GM19324 (cell line): Measurements from ENCODE around the gene CFAP77.

Experiments
- ATAC-seq: cut with Tn5 transposase; IDR thresholded peaks from one replicate; pipeline ENCODE4 v1.9.1; 2021; ENCODE audit warnings: mild to moderate bottlenecking, moderate library complexity; ENCODE audit not compliant: unreplicated experiment, low FRiP score

Gene CFAP77

DNA sequence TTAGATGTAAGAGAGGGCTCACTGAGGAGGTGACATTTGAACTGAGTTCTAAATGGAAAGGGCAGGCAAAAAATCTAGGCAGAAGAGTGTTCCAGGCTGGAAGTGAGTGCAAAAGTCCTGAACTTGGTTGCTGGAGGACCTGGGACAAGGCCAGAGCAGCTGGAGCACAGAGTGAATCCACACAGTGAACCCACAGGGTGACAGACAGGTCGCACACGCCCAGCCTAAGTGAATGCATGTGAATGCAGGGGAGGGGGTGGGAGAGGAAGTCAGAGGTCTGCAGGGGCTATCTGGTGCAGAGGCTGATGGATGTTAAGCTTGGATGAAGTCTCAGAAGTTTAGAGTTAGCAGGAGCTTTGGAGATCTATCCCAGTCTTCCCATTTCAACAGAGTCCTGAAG is 2.8 kb upstream of the CFAP77 start:
- ATAC-seq = no peak

DNA sequence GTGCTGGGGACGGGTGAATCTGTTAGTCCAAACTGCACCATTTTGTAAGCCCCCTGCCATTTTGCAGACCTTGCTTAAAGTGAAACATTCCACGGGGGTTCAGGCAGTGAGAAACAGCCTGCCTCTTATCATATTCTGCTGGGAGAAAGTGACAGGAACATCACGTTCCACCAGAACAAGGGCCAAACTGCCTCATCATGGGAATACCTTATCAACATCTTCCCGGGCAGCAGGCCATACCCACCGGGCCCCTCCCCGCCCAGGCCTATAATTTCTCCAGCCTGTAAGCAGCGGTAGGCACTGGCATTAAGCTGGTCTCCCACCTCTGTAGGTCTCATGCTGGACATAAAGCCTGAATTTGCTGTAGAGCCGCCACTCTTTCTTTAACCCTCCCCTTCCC is 1.5 kb upstream of the CFAP77 start:
- no peak for ATAC-seq

DNA sequence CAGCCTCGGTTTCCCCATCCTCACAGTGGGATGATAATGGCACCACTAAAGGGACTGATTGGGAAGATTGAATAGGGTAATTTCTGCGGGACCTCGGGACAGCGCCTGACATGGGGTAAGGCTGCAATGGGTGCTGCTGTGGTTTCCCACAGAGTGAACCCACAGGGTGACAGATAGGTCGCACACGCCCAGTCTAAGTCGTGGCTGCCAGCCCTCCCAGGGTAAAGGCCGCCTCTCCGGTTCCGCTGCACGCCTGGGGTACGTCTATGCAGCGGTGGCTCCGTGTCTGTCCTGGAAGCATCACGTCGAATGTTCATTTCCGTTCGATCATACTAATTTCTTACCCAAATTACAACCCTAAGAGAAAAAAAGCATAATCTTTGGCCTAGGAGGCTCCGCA is 631 bp downstream of the CFAP77 start:
- ATAC-seq = no peak

DNA sequence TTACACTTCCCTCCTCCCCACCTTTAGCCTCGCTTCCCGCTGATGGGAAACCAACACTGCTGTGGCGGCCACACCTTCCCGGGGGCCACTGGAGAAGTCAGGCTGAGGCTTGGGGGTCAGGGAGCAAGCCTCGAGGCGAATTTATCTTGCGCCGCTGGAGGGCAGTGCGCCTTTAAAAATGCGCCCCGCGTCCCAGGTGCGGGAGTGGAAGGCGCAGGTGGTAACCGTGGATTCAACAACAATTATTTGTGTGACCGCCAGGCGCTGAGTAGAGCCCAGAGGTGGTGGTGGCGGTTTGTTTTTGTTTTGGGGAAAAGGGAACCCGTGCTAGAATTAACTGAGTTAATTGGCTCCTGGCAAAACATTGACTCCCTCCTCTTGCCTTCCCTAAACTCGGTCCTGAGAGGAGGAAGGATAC is 1.1 kb downstream of the CFAP77 start:
- ATAC-seq = peak; percentile 39

DNA sequence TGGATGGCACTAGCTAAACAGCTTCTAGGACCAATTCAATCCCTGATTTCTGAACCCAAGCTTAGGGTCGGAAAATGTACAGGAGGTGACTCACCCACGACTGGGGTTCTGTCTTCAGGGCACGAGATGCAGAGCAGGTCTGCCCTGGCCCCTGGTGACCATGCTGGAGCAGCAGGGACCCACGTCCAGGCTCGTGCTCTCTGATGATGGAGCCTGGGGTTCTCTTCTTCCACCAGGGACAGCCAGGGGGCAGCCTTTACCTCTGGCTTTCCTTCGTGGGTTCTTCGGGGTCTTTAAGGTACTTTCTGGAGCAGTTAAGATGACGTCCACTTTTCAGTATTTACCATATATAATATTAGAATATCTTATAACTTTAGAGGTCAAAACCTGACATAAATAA is 2.1 kb downstream of the CFAP77 start:
- ATAC-seq = no peak

DNA sequence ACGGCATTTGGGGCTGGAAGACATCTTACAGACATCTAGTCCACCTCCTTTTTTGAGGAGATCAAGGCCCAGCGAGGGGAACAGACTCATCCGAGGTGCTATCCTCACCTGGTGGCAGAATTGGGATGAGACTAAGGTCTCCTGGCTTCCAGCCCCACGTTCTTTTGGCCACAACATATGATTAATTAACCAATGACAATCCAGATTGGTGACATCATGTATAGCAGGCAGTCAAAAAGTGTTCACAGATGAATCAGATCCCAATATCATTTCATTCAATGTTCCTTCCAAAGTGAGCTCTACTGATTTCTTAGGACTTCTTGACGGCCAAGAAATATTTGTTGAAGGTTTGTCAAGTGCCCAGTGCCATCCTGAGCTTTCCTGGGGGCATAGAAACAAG is 3.9 kb downstream of the CFAP77 start:
- no peak for ATAC-seq

DNA sequence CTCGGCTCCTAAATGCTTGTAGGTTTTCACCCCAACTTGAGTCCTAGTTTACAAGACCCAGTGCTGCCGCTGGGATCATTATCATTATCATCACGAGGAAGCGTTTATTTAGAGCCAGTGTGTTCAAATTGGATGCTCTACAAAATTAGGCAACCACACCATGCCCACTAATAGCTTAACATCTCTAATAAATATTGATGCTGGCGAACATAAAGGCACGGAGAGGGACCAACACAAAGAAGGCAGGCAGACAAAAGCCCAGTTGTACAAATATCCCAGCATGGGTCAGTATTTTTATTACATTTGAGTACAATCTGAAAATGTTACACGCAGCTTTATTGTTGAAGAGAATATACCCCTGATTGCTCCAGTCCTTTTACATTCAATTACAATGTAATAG is 4.7 kb downstream of the CFAP77 start:
- no peak for ATAC-seq

DNA sequence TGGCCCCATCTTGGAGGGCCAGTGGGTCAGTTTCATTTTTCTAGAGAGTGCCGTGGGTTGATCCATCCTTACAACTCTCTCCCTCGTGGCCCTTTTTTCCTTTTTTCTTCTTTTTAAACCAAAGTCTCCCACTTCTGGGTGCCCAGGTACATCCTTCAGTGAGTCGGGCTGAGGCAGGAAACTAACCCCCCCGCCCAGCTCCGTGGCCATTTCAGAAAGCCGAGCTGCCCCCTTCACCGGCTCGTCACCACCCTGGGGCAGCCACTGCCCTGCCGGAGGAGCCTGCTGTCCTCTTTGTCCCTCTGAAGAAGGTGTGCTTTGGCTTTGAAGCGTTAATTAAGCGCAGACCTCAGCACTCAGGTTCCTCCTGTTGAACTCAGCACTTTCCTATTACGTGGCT is 5.2 kb downstream of the CFAP77 start:
- no peak for ATAC-seq

DNA sequence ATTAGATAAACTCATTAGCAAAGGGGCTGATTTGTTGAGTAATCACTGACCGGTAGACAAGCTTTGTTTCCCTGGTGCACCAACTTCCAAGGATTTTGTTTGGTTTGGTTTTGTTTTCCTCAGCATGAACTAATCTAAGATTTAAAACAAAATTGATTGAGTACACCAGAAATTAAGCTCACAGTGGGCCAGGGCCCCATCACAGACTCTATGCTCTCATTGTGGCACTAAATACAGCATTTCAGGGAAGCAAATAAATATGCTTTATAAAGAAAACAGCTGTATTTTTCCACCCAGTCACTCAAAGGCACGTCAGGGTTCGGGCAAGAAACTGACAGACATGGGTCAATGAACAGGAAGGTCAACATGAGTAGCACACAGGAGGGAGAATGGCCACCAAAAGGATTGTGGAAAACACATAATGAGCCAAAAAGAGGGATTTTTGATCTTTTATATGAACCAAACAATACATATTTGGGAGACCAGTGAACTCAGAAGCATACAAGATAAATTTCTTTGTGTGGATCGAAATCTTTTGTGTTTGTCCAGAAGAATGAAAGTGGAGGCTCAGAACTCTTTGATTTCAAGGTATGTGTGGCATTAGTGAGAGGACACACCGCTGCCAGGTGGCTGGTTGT is 8.8 kb downstream of the CFAP77 start:
- ATAC-seq = no peak

DNA sequence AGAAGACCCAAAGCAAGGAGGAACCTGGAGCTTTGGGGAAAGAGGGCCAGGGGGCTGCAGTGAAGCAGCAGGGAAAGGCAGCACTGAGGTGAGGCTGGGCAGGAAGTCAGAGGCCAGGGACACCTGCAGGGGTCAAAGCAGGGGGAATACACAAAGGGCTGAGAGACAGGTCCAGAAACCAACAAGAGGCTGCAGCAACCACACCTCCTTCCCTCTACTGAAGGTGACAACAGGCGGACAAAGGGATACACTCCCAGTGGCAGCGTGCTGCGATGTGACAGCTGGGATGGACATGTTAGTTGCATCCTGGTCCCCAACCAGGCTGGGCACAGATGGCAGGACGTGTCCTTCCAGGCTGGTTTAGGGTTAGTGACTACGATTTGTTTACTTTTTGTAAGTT is 12.6 kb downstream of the CFAP77 start:
- ATAC-seq = no peak

DNA sequence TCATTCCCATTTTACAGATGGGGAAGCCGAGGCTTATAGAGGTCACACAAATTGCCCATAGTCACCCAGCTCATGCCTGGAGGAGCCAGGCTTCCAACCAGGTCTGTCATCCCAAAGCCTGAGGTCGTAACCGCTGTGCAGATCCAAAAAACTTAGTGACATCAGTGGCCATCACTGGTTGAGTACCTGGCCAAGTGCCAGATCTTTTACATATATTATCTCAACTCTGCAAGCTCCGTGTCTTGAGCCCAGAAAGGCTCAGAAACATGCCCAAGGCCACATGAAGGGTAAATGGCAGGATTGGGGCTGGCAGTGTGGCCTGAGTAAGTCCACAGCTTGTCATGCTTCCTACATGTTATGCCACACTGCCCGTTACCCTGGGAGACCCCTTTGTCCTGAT is 13.5 kb downstream of the CFAP77 start:
- no peak for ATAC-seq

DNA sequence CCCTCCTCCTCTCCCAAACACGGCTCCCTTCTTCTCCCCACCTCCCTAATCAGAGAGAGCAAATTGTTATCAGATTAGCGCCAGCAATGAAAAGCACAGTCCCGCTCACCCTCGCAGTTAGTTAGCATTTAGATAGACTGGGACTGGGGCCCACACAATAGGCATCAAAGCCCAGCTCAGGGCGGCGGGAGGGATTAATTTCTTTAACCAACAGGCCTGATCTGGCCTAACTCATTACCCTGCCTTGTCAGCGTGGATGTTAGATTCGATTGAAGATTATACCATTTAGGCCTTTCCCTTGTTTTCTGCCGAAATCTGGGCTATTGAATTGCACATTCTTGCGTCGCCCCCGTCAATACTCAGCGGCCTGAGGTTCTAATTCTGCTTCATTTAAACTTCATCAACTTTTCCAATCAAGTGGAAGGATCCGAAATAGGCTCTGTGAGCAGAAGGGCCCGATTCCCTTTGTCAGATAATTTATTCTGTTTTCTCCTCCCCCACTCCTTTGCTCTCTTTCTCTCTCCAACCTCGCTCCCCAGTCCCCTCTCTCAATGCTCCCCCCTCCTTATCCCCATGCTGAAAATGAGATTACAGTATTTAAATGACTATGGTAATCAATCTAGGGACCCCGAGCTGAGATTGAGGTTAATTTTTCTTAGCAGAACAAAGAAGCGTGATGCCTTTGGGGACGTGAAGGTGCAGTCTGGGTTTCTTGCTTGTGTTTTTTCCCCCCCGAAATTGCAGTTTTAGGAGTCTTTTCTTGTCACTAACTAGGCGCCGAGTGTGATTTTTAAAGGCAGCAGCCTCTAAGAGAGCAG is 15.1 kb downstream of the CFAP77 start:
- no peak for ATAC-seq

DNA sequence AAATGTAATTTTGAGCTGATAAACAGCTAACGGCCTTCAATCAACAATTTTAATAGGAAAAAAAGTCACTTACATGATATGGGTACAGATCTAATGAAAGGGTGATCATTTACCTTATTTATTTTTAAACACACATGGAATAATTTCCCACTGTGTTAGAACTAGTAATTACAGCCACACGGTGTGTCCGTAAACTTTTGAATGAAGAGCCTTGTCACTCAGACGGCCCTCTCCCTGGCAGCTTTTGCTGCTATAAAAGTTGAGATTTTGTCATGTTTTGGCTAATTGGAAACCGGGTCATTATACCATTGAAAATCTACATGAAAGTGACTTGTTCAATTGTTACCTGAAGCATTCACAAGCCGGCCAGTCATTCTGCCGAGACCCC is 15.7 kb downstream of the CFAP77 start:
- no peak for ATAC-seq

DNA sequence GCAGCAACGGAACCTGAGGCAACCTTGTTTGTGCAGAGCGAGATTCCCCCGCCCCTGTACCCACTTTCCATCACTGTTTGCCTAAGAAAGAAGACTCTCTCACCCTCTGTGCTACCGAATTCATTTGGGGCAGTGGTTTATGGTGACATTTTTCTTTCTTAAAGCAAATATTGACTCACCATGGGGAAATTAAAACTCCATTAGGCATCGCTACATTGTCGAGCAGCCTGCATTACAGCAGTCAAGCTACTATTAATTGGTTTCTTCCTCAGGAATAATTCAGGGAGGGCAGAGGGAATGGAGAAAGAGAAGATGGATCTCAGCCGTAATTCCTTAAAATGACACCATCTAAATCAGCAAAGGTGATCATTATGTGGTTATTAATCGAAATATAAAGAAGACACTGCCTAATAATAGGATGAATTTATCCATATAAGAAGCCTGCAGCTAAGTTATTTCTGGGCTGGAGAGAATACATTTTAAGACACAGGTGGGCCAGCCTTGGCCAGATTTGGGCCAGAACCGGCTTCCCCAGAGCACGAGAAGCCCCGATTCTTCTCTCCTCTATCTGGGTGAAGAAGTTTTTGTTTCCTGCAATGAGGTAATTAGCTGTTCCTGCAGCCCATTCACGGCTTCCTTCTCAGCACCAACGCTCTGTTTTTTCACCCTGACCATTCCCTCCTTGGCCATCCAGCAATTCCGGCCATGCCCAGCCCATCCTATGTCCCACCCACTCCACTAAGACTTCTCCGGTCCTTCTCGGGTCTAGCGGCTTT is 16.8 kb downstream of the CFAP77 start:
- ATAC-seq = no peak

DNA sequence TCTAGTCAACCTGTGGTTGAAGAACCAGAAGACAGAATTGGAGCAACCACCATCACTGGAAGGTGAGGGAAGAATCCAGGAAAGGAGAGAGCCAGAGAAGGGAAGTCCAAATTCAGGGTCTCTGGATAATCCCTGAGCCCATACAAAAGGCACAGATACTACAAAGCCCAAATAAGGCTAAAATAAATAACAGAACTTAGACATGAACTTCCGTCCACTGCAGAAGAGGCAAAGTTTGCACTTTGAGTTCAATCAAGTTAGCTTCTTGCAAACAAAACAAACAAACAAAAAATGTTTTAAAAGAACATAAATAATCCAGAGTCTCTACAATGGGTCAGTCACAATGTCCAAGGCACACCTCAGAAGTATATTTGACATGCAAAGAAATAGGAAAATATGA is 21.0 kb downstream of the CFAP77 start:
- no peak for ATAC-seq

DNA sequence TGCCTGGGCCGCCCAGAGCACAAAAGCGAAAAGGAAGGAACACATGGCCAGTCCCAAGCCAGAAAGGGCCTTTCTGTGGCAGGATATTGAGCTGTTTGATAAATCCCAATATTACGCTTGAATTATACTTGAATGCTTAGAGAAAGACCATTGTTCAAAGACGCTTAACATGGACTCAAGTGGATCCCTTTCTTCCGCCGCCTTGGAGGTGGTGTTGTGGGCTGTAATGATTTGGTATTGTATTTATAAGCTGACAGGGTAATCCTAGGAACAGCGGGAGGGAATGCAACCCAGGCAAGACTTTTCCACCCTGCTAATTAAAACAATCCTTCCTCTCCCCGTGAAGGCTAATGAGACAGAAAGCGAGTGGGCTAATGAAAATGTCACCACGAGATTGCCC is 24.9 kb downstream of the CFAP77 start:
- ATAC-seq = no peak

DNA sequence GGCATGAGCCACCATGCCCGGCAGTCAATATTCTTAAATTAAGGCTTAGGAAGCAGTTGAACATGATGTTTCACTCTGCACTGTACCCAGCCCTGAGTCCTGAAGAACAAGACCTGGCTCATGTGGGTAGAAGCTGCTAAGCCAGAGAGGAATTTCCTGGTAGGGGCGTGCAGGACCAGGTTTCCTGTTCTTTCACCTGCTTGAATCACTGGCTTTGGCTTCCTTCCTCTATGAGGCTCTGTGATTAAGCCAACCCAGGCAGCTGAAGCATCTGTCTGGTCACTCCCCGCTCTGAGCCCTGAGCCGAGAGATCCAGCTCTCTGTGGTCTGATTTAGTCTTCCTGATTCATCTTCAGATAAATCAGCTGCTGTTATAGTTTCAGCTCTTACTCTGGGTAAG is 29.1 kb downstream of the CFAP77 start:
- no peak for ATAC-seq

DNA sequence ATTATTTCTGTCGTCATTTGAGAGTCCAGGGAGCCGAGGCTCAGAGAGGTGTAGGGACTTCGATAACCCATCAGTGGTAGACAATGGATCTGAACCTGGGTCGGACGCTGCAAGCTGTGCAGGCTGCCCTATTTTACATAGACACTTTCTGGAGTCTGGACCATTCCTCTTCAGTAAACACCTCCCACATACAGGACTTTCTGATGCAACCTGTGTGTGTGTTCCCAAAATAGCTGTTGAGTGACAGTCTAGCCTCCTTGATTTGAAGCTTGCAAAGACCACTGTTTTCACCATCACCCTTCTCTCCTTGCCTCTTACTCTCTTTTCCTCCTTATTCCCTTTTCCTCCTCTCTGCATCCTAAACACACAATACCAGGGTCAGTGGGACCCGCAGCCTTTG is 30.7 kb downstream of the CFAP77 start:
- ATAC-seq = no peak

DNA sequence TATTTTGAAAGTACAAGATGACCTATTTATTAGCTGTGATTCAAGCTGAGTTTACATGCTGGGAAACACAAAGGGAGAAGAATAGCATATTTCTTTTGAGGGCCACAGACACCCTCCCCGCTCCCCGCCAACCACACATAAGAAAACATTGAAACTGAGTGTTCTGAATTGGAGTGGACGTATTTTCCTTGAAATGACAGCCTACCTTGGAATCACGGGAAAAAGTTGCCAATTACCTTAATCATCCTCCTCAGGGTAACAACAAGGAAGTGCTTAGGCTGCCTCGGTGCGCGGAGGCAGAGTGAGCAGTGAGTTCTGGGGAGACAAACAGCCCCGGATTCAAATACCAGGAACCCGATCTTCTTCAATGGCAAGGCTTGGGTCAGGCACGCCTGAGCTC is 31.4 kb downstream of the CFAP77 start:
- ATAC-seq = no peak

DNA sequence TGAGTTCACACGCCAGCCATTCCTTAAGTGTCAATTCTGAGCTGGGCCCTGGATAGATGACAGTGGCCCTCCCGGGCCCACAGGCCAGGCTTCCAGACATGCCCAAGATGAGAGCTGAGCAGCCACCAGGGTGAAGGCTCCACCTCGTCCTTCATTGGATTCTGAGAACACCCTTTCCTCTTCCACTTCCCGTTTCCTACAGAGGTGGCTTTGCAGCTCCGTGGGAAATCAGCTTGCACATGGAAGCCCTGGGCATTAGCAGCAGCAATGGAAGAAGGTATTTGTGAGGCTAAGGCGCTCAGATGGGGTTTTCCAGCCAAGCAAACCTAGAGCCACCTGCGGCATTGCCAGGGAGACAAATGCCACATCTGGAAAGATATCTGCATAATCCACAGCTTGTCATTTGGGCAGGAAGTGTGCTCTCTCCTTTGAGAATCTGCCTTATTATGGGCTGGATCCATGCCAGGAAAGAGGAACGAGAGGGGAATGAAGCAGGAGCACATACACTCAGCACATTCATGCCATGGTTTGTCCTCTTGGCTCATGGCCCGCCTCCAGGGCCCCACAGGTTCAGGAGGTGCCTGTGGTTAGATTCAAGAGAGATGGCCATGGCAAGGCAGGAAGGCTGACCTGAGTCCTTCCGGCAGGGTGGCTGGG is 34.1 kb downstream of the CFAP77 start:
- no peak for ATAC-seq

DNA sequence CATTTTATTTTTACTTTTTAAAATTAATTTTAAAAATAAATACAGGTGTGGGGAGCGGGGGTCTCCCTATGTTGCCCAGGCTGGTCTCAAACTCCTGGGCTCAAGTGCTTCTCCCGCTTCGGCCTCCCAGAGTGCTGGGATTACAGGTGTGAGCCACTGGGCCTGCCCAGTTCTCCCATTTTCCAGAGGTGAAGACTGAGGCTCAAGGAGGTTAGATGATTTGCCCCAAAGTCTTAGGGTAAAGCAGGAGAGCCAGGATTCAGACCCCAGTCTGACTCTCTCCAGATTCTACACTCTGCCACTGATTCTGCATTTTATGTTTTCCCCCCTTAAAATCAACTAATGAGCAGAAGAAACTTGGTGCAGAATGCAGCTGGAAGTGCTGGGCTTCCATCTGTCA is 36.9 kb downstream of the CFAP77 start:
- ATAC-seq = no peak
